ENCODE measurements around the gene DNAH7.

DNA sequence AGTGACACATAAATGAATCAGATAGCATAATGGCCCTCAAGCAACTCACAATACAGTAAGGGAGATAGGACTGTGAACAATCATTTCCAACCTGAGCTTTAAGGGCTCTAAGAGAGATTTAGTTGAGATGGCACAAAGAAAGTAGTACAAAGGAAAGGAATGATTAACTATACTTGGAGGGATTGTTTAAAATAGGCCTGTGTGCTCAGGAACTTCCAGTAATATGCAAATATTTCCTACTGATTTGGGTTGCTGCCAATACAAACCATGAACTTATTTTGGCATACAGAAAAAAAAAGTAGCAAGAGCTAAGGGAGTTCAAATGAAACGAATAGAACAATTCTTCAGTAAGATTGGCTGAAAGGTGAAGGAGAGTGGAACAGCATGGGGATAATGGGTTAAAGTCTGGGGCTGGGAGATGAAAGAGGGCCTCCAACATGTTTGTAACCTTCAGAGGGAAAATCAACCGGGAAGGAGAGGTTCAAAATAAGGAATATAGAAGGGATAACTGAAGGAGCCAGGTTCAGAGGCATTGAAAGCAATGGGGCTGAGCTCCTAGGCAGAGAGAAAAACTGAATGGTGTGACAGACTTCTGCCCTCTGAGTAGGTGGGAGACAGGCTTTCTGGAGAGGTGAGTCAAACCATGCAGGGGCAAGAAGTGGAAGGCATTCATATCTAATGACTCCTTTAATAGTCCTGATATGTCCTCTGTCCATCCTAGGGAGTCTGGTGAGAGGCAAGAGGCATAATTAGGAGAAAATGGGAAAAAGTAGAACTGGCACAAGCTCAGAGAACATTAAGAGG, 83.5 kb downstream of the DNAH7 start:
- no peak for TF ChIP-seq ZNF274 (IDR thresholded peaks at IDR 0.05; ENCODE audit: low read depth, low read length)
- TF ChIP-seq SUZ12 (IDR thresholded peaks at IDR 0.05; ENCODE audit: extremely low read depth, insufficient read depth, insufficient read length): no peak
- no peak for TF ChIP-seq YY1 (IDR thresholded peaks at IDR 0.05; ENCODE audit: insufficient read depth, insufficient read length)

Measured in NT2/D1 (cell line).